Measurements from ENCODE around the gene BBS7. TPM values are rescaled to one million over a fixed set of nuclear protein-coding genes. Genes with fewer than 3 reads are reported as not detected.
A peak's percentile ranks its signal among the peaks of the same experiment; 100 is the strongest.

BBS7 gene
- polyA plus RNA-seq, 1 of the 3 experiments (the other 2 are of a cell fraction) = 24.3 TPM

GRCh38 chr4:121823505-121824170 lies 46.6 kb downstream of the BBS7 start, which contains the start of gene CCNA2 (continued):
- TF ChIP-seq REST (IDR thresholded peaks at IDR 0.05; ENCODE audit: low read depth, low read length) (no peak), NRF1 (IDR thresholded peaks at IDR 0.05; ENCODE audit: low read depth, low read length) (peak; percentile 68), FOSL2 (IDR thresholded peaks at IDR 0.05; ENCODE audit: borderline replicate concordance, low read depth) (no peak; the same call in 1 of the 2 replicates), EP300 (IDR thresholded peaks at IDR 0.05; ENCODE audit: borderline replicate concordance in 1 of 2, low read depth in 1 of 2, low read length in 1 of 2) (peak in 1 of 2 experiments; percentile 5; a peak in 1 of 4 replicates), USF1 (IDR thresholded peaks at IDR 0.05; ENCODE audit: borderline replicate concordance, low read depth) (no peak), FOXJ3 (CRISPR knock-in tag; IDR thresholded peaks at IDR 0.05) (peak; percentile 36; the same call in 1 of the 2 replicates), GATA2 (CRISPR knock-in tag; IDR thresholded peaks at IDR 0.05) (no peak), YY1 (IDR thresholded peaks at IDR 0.05; ENCODE audit: low read depth) (no peak), USF2 (IDR thresholded peaks at IDR 0.05; ENCODE audit: borderline replicate concordance, low read depth, low read length) (no peak)

- under 1% methylated on average over 14 of the region's 30 CpGs for WGBS (ENCODE audit: low lambda C conversion rate)
- TF ChIP-seq TAF1 (IDR thresholded peaks at IDR 0.05; ENCODE audit: borderline replicate concordance, low read depth, low read length) (no peak), JUND (IDR thresholded peaks at IDR 0.05) (no peak), RFX5 (IDR thresholded peaks at IDR 0.05; ENCODE audit: low read length) (no peak), EP300 (IDR thresholded peaks at IDR 0.05; ENCODE audit: borderline replicate concordance in 1 of 2, low read depth in 1 of 2, low read length in 1 of 2) (no peak), YY1 (IDR thresholded peaks at IDR 0.05; ENCODE audit: low read depth) (peak; percentile 82), IRF3 (IDR thresholded peaks at IDR 0.05; ENCODE audit: low read depth, low read length) (no peak), POLR2AphosphoS5 (IDR thresholded peaks at IDR 0.05; ENCODE audit: low read depth, low read length) (no peak; the same call in 1 of the 2 replicates), MAX (IDR thresholded peaks at IDR 0.05; ENCODE audit: low read depth) (no peak), ELF1 (IDR thresholded peaks at IDR 0.05) (0 out of 2 replicates have a peak, but pooled peaks have one; percentile 31), MEF2A (IDR thresholded peaks at IDR 0.05; ENCODE audit: borderline replicate concordance, low read depth) (no peak), NRF1 (IDR thresholded peaks at IDR 0.05; ENCODE audit: low read depth, low read length) (no peak), NFIC (IDR thresholded peaks at IDR 0.05; ENCODE audit: borderline replicate concordance) (0 out of 2 replicates have a peak, but pooled peaks have one; percentile 4), SMC3 (IDR thresholded peaks at IDR 0.05; ENCODE audit: low read depth, low read length) (no peak), CTCF (IDR thresholded peaks at IDR 0.05) (peak; percentile 51)
- H3K4me3 ChIP-seq (ENCODE audit: low read depth in 2 of 2, low read length in 1 of 2) = peak overlapping the region; percentile 80 to 86
- no peaks in the 10 kb centered on the region; the same call in 1 of the 2 replicates for H4K20me1 ChIP-seq (ENCODE audit: insufficient read depth)
- peaks cover 58% of the 10 kb centered on the region for H3K79me2 ChIP-seq (ENCODE audit: insufficient read depth)
- no peaks in the 10 kb centered on the region; the same call in 1 of the 2 replicates for H3K9me3 ChIP-seq
- POLR2A ChIA-PET = interaction anchor here (0.6 kb wide), 1 partner anchor 34 kb away, joined by 3 read pairs; no protein-coding TSS in a partner anchor
- peak overlapping the region; percentile 84 for H3K9ac ChIP-seq
- H3F3A ChIP-seq (replicated peaks; ENCODE audit: insufficient read depth) = peaks cover 66% of the 10 kb centered on the region
- DNase-seq = peak; percentile 54
- H3K36me3 ChIP-seq (replicated peaks in 1 of 2; ENCODE audit: control insufficient read depth in 1 of 2, insufficient read depth in 2 of 2, low read length in 1 of 2) = peaks cover 49 to 50% of the 10 kb centered on the region in 2 experiments
- H3K9me2 ChIP-seq = no peaks in the 10 kb centered on the region
- peak overlapping the region; percentile 94 for H3K4me2 ChIP-seq
- H3K27ac ChIP-seq (ENCODE audit: low read depth in 2 of 2, low read length in 1 of 2) = peak overlapping the region; percentile 63 to 82
- CTCF ChIA-PET = no interaction called here
- H3K4me1 ChIP-seq (ENCODE audit: control insufficient read depth in 1 of 2, insufficient read depth in 2 of 2, low read depth in 1 of 2, low read length in 1 of 2) = peaks cover 12 to 18% of the 10 kb centered on the region in 2 experiments; a peak in 3 of 4 replicates
- no peaks in the 10 kb centered on the region for H3K27me3 ChIP-seq (ENCODE audit: insufficient read depth)
- peak overlapping the region; percentile 80 for H2AFZ ChIP-seq (ENCODE audit: low read depth)
Observed at GRCh38 chr4:121822796-121823504, 47.3 kb downstream of the BBS7 start.

Data from SK-N-SH (cell line).